Caco-2 (cell line): ENCODE data around the gene FGD1. TPM values are rescaled to one million over a fixed set of nuclear protein-coding genes. Genes with fewer than 3 reads are reported as not detected.

ENCODE experiments used
- BruUV-seq: library from RNA; stranded (reverse); fragments of 400-500 nt; replicated peaks from 2 replicates; lab custom pipeline; 2021; lab: Mats Ljungman, UMichigan
- CTCF ChIA-PET: fragments of 300-600 bp; sonication (Branson Sonifier 250); formaldehyde crosslinking; loops from one replicate; lab custom pipeline; 2022; ENCODE audit warnings: antibody characterized with exemption; lab: Charles Lee
- POLR2A ChIA-PET: fragments of 300-600 bp; sonication (Branson Sonifier 250); formaldehyde crosslinking; loops from one replicate; lab custom pipeline; 2022; ENCODE audit warnings: antibody characterized with exemption; lab: Charles Lee
- DNase-seq, 2 experiments: peaks; one replicate each; pipeline versions ENCODE4 v3.0.0 to v3.0.0-alpha.2; 2020 to 2022
- H3K27me3 ChIP-seq: replicated peaks from 2 replicates; pipeline ENCODE4 v1.6.0; 2011; ENCODE audit warnings: low read length; ENCODE audit not compliant: control insufficient read depth, insufficient read depth
- H3K36me3 ChIP-seq: 2 replicates; pipeline ENCODE4 v1.5.1; 2011; ENCODE audit warnings: low read length; ENCODE audit not compliant: control insufficient read depth, insufficient read depth
- H3K4me1 ChIP-seq: fragments of 250-450 bp; sonication (Bioruptor Pico); 2 replicates; pipeline ENCODE4 v1.5.1; 2020; ENCODE audit warnings: mild to moderate bottlenecking
- H3K4me3 ChIP-seq: 2 replicates; pipeline ENCODE4 v1.5.1; 2011; ENCODE audit warnings: low read depth, mild to moderate bottlenecking, control low read depth, low read length
- H3K9me3 ChIP-seq: fragments of 250-450 bp; sonication (Bioruptor Pico); 2 replicates; pipeline ENCODE4 v1.5.1; 2020; ENCODE audit warnings: mild to moderate bottlenecking, moderate library complexity
- H3K27ac Mint-ChIP-seq: one replicate; pipeline ENCODE4 v1.8.0; 2022; ENCODE audit warnings: mixed read lengths; ENCODE audit not compliant: unreplicated experiment
- H3K27me3 Mint-ChIP-seq: one replicate; pipeline ENCODE4 v1.8.0; 2022; ENCODE audit warnings: mixed read lengths; ENCODE audit not compliant: insufficient read depth, unreplicated experiment
- H3K36me3 Mint-ChIP-seq: one replicate; pipeline ENCODE4 v1.8.0; 2022; ENCODE audit warnings: mild to moderate bottlenecking, mixed read lengths; ENCODE audit not compliant: insufficient read depth, unreplicated experiment
- H3K4me1 Mint-ChIP-seq: one replicate; pipeline ENCODE4 v1.8.0; 2022; ENCODE audit warnings: low read depth, mixed read lengths; ENCODE audit not compliant: unreplicated experiment
- H3K4me3 Mint-ChIP-seq: one replicate; pipeline ENCODE4 v1.8.0; 2022; ENCODE audit warnings: mild to moderate bottlenecking, moderate library complexity, mixed read lengths; ENCODE audit not compliant: unreplicated experiment
- H3K9me3 Mint-ChIP-seq: one replicate; pipeline ENCODE4 v1.8.0; 2022; ENCODE audit warnings: mixed read lengths; ENCODE audit not compliant: unreplicated experiment
- intact Hi-C: fragments of 100-400 bp; cut with micrococcal nuclease; formaldehyde crosslinking; loops from one replicate; pipeline ENCODE4 v1.10.0; 2022; ENCODE audit not compliant: unreplicated experiment
- total RNA-seq: library from RNA; stranded (reverse); gene quantifications from 2 replicates; pipeline ENCODE4 v1.2.3, GENCODE V29; 2022
- TF ChIP-seq, protein P1 (sequence below), 2 experiments: fragments of 200-600 bp in 1 of 2; IDR thresholded peaks; 1 replicate in 1 of 2; 2 replicates in 1 of 2; pipeline versions ENCODE4 v1.5.1 to v1.8.0; 2011 to 2022; ENCODE audit warnings: antibody characterized with exemption in 1 of 2, control low read depth in 1 of 2, inconsistent platforms in 1 of 2, low read depth in 1 of 2, low read length in 1 of 2, mild to moderate bottlenecking in 1 of 2, moderate library complexity in 1 of 2; ENCODE audit not compliant: insufficient read depth in 1 of 2, severe bottlenecking in 1 of 2, unreplicated experiment in 1 of 2

The FGD1 gene
- total RNA-seq, 1 experiment from 2014 or later = 4.2 TPM

DNA sequence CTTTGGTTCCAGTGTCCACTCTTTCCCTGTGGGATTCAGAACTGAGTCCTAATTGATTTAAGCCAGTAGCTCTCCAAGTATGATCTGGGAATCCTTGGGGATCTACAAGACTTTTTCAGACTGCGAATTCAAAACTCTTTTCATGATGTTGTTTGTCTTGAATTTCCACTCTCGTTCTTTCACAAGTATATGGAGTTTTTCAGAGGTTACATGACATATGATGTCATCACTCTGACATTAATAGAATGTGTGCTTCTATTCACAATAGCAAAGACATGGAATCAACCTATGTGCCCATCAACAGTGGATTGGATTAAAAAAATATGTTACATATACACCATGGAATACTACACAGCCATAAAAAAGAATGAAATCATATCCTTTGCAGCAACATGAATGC is 79.1 kb downstream of the FGD1 start:
- Histone ChIP-seq H3K9me3 (no peaks in the 10 kb centered on the region), H3K36me3 (no peaks in the 10 kb centered on the region), H3K27me3 (no peaks in the 10 kb centered on the region), H3K4me3 (no peak overlapping the region), H3K4me1 (no peaks in the 10 kb centered on the region)
- H3K27ac Mint-ChIP-seq = no peak overlapping the region
- ChIA-PET POLR2A (no interaction called here), CTCF (no interaction called here)
- no peak for DNase-seq
- no peaks in the 10 kb centered on the region for H3K36me3 Mint-ChIP-seq
- TF ChIP-seq, protein P1, sequence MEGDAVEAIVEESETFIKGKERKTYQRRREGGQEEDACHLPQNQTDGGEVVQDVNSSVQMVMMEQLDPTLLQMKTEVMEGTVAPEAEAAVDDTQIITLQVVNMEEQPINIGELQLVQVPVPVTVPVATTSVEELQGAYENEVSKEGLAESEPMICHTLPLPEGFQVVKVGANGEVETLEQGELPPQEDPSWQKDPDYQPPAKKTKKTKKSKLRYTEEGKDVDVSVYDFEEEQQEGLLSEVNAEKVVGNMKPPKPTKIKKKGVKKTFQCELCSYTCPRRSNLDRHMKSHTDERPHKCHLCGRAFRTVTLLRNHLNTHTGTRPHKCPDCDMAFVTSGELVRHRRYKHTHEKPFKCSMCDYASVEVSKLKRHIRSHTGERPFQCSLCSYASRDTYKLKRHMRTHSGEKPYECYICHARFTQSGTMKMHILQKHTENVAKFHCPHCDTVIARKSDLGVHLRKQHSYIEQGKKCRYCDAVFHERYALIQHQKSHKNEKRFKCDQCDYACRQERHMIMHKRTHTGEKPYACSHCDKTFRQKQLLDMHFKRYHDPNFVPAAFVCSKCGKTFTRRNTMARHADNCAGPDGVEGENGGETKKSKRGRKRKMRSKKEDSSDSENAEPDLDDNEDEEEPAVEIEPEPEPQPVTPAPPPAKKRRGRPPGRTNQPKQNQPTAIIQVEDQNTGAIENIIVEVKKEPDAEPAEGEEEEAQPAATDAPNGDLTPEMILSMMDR (IDR thresholded peaks at IDR 0.05; ENCODE audit: insufficient read depth in 1 of 2, low read depth in 1 of 2, low read length in 1 of 2, severe bottlenecking in 1 of 2, unreplicated experiment in 1 of 2) = no peak
- intact Hi-C loops = no loop called here
- no peak overlapping the region for H3K4me3 Mint-ChIP-seq
- H3K27me3 Mint-ChIP-seq = peaks cover 3% of the 10 kb centered on the region
- no TSS peak for BruUV-seq
- no peaks in the 10 kb centered on the region for H3K4me1 Mint-ChIP-seq
- H3K9me3 Mint-ChIP-seq = no peaks in the 10 kb centered on the region

DNA sequence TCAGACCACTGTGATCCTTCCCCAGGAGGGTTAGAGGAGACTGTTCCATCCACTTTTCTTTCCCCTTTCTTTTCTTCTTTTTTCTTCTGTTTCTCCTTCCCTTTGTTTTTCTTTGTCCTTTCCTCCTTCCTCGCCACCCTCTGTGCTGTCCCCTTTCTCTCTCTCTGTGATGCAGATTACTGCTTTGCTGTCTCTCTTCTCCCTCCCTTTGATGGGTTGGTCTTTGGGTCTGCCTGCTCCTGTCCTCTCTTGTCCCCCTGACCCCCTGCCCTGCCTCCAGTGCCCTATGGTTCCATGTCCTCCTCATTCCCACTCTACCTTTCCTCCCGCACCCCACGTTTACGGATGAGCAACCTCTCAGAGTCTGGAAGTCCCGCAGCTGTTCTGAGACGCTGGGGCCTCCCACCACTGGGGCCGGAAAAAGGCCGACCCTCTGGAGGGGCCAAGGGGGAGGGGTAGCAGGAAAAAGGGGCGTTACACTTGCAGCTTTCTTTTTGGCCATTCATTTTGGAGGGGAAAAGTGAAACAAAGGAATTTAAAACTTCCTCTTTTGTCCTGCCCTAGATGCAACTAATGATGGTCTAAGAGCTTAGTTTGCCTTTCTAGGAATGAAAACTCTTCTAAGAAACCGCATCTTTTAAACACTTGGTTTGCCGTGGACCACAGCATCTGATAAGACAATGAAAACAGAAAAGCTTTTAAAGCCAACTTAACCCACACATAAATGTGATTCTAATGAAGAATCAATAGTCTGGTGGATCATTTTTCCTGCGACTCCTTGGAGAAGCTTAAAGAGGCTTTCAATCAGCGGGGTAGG is 80.3 kb downstream of the FGD1 start:
- ChIA-PET CTCF (no interaction called here), POLR2A (no interaction called here)

DNA sequence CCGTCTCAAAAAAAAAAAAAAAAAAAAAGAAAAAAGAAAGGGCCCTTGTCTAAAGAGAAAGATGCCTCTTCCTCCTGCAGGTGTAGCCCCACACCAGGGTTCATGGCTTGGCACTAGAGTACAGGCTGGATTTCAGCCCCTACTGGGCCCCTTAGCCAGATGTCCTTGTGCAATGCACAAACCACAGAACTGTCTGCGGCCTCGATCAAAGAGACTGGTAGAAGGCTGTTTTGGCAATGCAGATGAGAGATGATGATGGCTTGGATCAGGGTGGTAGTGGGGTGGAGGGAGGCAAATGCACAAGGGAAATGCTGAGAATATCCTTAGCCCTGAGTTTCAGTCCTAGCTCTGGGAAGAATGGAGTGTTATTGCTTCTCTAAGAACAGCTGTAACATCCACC is 82.3 kb downstream of the FGD1 start:
- Histone ChIP-seq H3K9me3 (no peaks in the 10 kb centered on the region), H3K36me3 (no peaks in the 10 kb centered on the region), H3K27me3 (no peaks in the 10 kb centered on the region), H3K4me3 (no peak overlapping the region), H3K4me1 (no peaks in the 10 kb centered on the region)
- H3K4me3 Mint-ChIP-seq = no peak overlapping the region
- H3K4me1 Mint-ChIP-seq = no peaks in the 10 kb centered on the region
- no peaks in the 10 kb centered on the region for H3K9me3 Mint-ChIP-seq
- no peak overlapping the region for H3K27ac Mint-ChIP-seq
- intact Hi-C loops = no loop called here
- no TSS peak for BruUV-seq
- TF ChIP-seq, protein P1 (IDR thresholded peaks at IDR 0.05; ENCODE audit: insufficient read depth in 1 of 2, low read depth in 1 of 2, low read length in 1 of 2, severe bottlenecking in 1 of 2, unreplicated experiment in 1 of 2) = no peak
- DNase-seq = no peak
- H3K27me3 Mint-ChIP-seq = peaks cover 3% of the 10 kb centered on the region
- ChIA-PET CTCF (no interaction called here), POLR2A (no interaction called here)
- H3K36me3 Mint-ChIP-seq = no peaks in the 10 kb centered on the region

More for the DNA sequence above, 80.3 kb downstream of the FGD1 start:
- Mint-ChIP-seq H3K4me3 (no peak overlapping the region), H3K9me3 (no peaks in the 10 kb centered on the region), H3K4me1 (no peaks in the 10 kb centered on the region), H3K27ac (no peak overlapping the region), H3K27me3 (peaks cover 3% of the 10 kb centered on the region), H3K36me3 (no peaks in the 10 kb centered on the region)
- BruUV-seq = no TSS peak
- intact Hi-C loops = no loop called here
- no peaks in the 10 kb centered on the region for H3K9me3 ChIP-seq
- TF ChIP-seq, protein P1 (IDR thresholded peaks at IDR 0.05; ENCODE audit: insufficient read depth in 1 of 2, low read depth in 1 of 2, low read length in 1 of 2, severe bottlenecking in 1 of 2, unreplicated experiment in 1 of 2) = no peak
- no peaks in the 10 kb centered on the region for H3K4me1 ChIP-seq
- H3K27me3 ChIP-seq = no peaks in the 10 kb centered on the region
- DNase-seq = no peak
- no peaks in the 10 kb centered on the region for H3K36me3 ChIP-seq
- no peak overlapping the region for H3K4me3 ChIP-seq
